Measurements from ENCODE around the gene BEGAIN.
"Not testable (repeated sequence)": the region's sequence is repeated elsewhere in the genome, so short reads cannot be mapped to it uniquely, and the experiment has no call there.

The BEGAIN gene

DNA sequence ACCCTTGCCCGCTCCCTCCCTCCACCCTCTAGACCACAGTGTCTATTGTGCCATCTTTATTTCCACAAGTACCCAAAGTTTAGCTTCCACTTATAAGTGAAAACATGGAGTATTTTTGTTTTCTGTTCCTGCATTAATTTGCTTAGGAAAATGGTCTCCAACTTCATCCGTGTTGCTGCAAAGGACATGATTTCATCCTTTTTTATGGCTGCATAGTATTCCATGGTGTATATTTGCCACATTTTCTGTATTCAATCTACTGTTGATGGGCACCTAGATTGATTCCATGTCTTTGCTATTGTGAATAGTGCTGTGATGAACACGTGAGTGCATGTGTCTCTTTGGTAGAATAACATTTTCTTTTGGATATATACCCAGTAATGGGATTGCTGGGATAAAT lies 81.2 kb downstream of the BEGAIN start:
- H3K9me3 ChIP-seq (ENCODE audit: control insufficient read depth, low read length); H3K27ac ChIP-seq (ENCODE audit: insufficient read depth, low read depth, low read length, poor library complexity, severe bottlenecking); H3K36me3 ChIP-seq (ENCODE audit: control insufficient read depth, insufficient read depth, low read length); H3K27me3 ChIP-seq (ENCODE audit: control insufficient read depth, insufficient read depth, low read length, poor library complexity, severe bottlenecking); H3K4me3 ChIP-seq (ENCODE audit: insufficient read depth, low read depth, low read length); H3K4me1 ChIP-seq (ENCODE audit: control insufficient read depth, insufficient read depth, low read length): not testable (repeated sequence)
- WGBS, 2 experiments, result 93 to 95% methylated on average over 3 of the region's 3 CpGs

- H3K4me3 ChIP-seq (ENCODE audit: insufficient read depth, low read depth, low read length), result no peak overlapping the region
- H3K27me3 ChIP-seq (ENCODE audit: control insufficient read depth, insufficient read depth, low read length, poor library complexity, severe bottlenecking), result no peaks in the 10 kb centered on the region
- 85 to 92% methylated on average over 3 of the region's 3 CpGs for WGBS, 2 experiments
- no peak overlapping the region for H3K27ac ChIP-seq (ENCODE audit: insufficient read depth, low read depth, low read length, poor library complexity, severe bottlenecking)
- no peaks in the 10 kb centered on the region for H3K4me1 ChIP-seq (ENCODE audit: control insufficient read depth, insufficient read depth, low read length)
- H3K36me3 ChIP-seq (ENCODE audit: control insufficient read depth, insufficient read depth, low read length), result no peaks in the 10 kb centered on the region
- no peaks in the 10 kb centered on the region for H3K9me3 ChIP-seq (ENCODE audit: control insufficient read depth, low read length)
Observed at GRCh38 chr14:100504372-100505078, 82.7 kb downstream of the BEGAIN start.

- Histone ChIP-seq H3K27ac (ENCODE audit: insufficient read depth, low read depth, low read length, poor library complexity, severe bottlenecking) (no peak overlapping the region), H3K4me1 (ENCODE audit: control insufficient read depth, insufficient read depth, low read length) (no peaks in the 10 kb centered on the region), H3K36me3 (ENCODE audit: control insufficient read depth, insufficient read depth, low read length) (no peaks in the 10 kb centered on the region), H3K9me3 (ENCODE audit: control insufficient read depth, low read length) (no peaks in the 10 kb centered on the region), H3K4me3 (ENCODE audit: insufficient read depth, low read depth, low read length) (no peak overlapping the region), H3K27me3 (ENCODE audit: control insufficient read depth, insufficient read depth, low read length, poor library complexity, severe bottlenecking) (no peaks in the 10 kb centered on the region)
- 91% methylated on average over 7 of the region's 7 CpGs for WGBS, 2 experiments
Observed at GRCh38 chr14:100503251-100503650, 84.0 kb downstream of the BEGAIN start.

GRCh38 chr14:100502622-100503220 lies 84.5 kb downstream of the BEGAIN start:
- no peaks in the 10 kb centered on the region for H3K4me1 ChIP-seq (ENCODE audit: control insufficient read depth, insufficient read depth, low read length)
- WGBS, 2 experiments, result 89 to 91% methylated on average over 10 of the region's 10 CpGs
- no peaks in the 10 kb centered on the region for H3K27me3 ChIP-seq (ENCODE audit: control insufficient read depth, insufficient read depth, low read length, poor library complexity, severe bottlenecking)
- H3K4me3 ChIP-seq (ENCODE audit: insufficient read depth, low read depth, low read length), result no peak overlapping the region
- H3K27ac ChIP-seq (ENCODE audit: insufficient read depth, low read depth, low read length, poor library complexity, severe bottlenecking), result no peak overlapping the region
- H3K9me3 ChIP-seq (ENCODE audit: control insufficient read depth, low read length), result no peaks in the 10 kb centered on the region
- H3K36me3 ChIP-seq (ENCODE audit: control insufficient read depth, insufficient read depth, low read length), result no peaks in the 10 kb centered on the region

GRCh38 chr14:100500128-100500527 lies 87.1 kb downstream of the BEGAIN start:
- Histone ChIP-seq H3K36me3 (ENCODE audit: control insufficient read depth, insufficient read depth, low read length) (no peaks in the 10 kb centered on the region), H3K4me1 (ENCODE audit: control insufficient read depth, insufficient read depth, low read length) (no peaks in the 10 kb centered on the region), H3K27ac (ENCODE audit: insufficient read depth, low read depth, low read length, poor library complexity, severe bottlenecking) (no peak overlapping the region), H3K9me3 (ENCODE audit: control insufficient read depth, low read length) (no peaks in the 10 kb centered on the region), H3K4me3 (ENCODE audit: insufficient read depth, low read depth, low read length) (no peak overlapping the region), H3K27me3 (ENCODE audit: control insufficient read depth, insufficient read depth, low read length, poor library complexity, severe bottlenecking) (no peaks in the 10 kb centered on the region)
- WGBS, 2 experiments, result 93 to 94% methylated on average over 9 of the region's 9 CpGs

- no peaks in the 10 kb centered on the region for H3K27me3 ChIP-seq (ENCODE audit: control insufficient read depth, insufficient read depth, low read length, poor library complexity, severe bottlenecking)
- H3K27ac ChIP-seq (ENCODE audit: insufficient read depth, low read depth, low read length, poor library complexity, severe bottlenecking), result no peak overlapping the region
- H3K4me1 ChIP-seq (ENCODE audit: control insufficient read depth, insufficient read depth, low read length), result no peaks in the 10 kb centered on the region
- WGBS, 2 experiments, result 88 to 94% methylated on average over 9 of the region's 9 CpGs
- no peaks in the 10 kb centered on the region for H3K9me3 ChIP-seq (ENCODE audit: control insufficient read depth, low read length)
- H3K4me3 ChIP-seq (ENCODE audit: insufficient read depth, low read depth, low read length), result no peak overlapping the region
- no peaks in the 10 kb centered on the region for H3K36me3 ChIP-seq (ENCODE audit: control insufficient read depth, insufficient read depth, low read length)
Observed at GRCh38 chr14:100498068-100498467, 89.1 kb downstream of the BEGAIN start.

DNA sequence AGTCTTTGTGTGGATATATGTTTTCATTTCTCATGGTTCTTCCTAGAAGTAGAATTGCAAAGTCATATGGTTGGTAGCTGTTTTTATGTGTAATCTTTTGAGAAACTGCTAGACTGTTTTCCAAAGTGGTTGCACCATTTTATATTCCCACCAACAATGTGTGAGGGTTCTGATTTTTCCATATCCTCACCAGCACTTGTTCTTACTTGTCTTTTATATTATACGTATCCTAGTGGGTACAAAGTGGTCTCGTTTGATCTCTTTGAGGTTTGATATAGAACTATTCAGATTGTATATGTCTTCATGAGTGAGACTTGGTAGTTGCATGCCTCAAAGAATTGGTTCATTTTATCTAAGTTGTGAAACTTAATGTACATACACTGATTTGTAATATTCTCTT lies 91.3 kb downstream of the BEGAIN start:
- Histone ChIP-seq H3K4me3 (ENCODE audit: insufficient read depth, low read depth, low read length) (no peak overlapping the region), H3K9me3 (ENCODE audit: control insufficient read depth, low read length) (no peaks in the 10 kb centered on the region), H3K4me1 (ENCODE audit: control insufficient read depth, insufficient read depth, low read length) (no peaks in the 10 kb centered on the region), H3K36me3 (ENCODE audit: control insufficient read depth, insufficient read depth, low read length) (no peaks in the 10 kb centered on the region), H3K27ac (ENCODE audit: insufficient read depth, low read depth, low read length, poor library complexity, severe bottlenecking) (no peak overlapping the region), H3K27me3 (ENCODE audit: control insufficient read depth, insufficient read depth, low read length, poor library complexity, severe bottlenecking) (no peaks in the 10 kb centered on the region)
- 92 to 100% methylated on average over 2 of the region's 2 CpGs for WGBS, 2 experiments

DNA sequence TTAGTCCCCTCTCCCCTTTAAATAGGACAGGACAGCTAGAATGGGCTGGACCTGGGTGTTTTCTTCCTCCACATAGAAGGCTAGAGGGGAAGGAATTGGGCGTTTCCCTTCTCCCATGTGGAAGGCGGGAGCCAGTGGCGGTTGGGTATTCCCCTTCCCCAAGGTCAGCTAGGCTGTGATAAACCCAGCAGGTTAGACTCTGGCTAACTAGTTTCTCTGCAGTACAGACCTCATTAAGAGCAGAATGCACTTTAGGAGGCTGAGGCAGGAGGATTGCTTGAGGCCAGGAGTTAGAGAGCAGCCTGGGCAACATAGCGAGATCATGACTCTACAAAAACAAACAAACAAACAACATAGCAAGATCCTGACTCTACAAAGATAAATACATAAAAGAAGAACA lies 92.6 kb downstream of the BEGAIN start:
- no peak overlapping the region for H3K27ac ChIP-seq (ENCODE audit: insufficient read depth, low read depth, low read length, poor library complexity, severe bottlenecking)
- no peaks in the 10 kb centered on the region for H3K4me1 ChIP-seq (ENCODE audit: control insufficient read depth, insufficient read depth, low read length)
- H3K36me3 ChIP-seq (ENCODE audit: control insufficient read depth, insufficient read depth, low read length), result no peaks in the 10 kb centered on the region
- no peak overlapping the region for H3K4me3 ChIP-seq (ENCODE audit: insufficient read depth, low read depth, low read length)
- no peaks in the 10 kb centered on the region for H3K9me3 ChIP-seq (ENCODE audit: control insufficient read depth, low read length)
- WGBS, 2 experiments, result 90 to 99% methylated on average over 3 to 4 of the region's 4 CpGs
- H3K27me3 ChIP-seq (ENCODE audit: control insufficient read depth, insufficient read depth, low read length, poor library complexity, severe bottlenecking), result no peaks in the 10 kb centered on the region

GRCh38 chr14:100490252-100490651 lies 97.0 kb downstream of the BEGAIN start:
- H3K4me1 ChIP-seq (ENCODE audit: control insufficient read depth, insufficient read depth, low read length), result no peaks in the 10 kb centered on the region
- H3K27me3 ChIP-seq (ENCODE audit: control insufficient read depth, insufficient read depth, low read length, poor library complexity, severe bottlenecking), result no peaks in the 10 kb centered on the region
- no peaks in the 10 kb centered on the region for H3K9me3 ChIP-seq (ENCODE audit: control insufficient read depth, low read length)
- no peak overlapping the region for H3K4me3 ChIP-seq (ENCODE audit: insufficient read depth, low read depth, low read length)
- no peaks in the 10 kb centered on the region for H3K36me3 ChIP-seq (ENCODE audit: control insufficient read depth, insufficient read depth, low read length)
- 87 to 95% methylated on average over 4 of the region's 4 CpGs for WGBS, 2 experiments
- no peak overlapping the region for H3K27ac ChIP-seq (ENCODE audit: insufficient read depth, low read depth, low read length, poor library complexity, severe bottlenecking)

DNA sequence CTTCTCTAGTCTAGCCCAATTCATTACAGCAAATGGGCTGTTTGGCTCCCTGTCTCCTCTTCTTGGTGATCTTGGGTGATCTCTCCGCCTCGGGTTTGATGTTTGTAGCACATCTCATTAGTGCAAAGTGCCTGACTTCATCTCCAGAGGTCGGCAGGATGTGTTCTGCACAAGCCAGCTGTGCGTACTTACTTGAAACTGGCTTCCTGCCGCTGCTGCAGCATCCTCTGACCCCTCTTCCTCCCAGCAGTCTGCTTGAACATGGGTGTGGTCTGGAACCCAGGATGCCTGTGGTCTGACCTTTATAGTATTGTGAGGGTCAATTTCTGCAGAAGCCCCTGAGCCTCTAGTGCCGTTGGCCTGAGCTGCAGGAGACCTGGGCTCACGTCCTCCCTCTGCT lies 99.2 kb downstream of the BEGAIN start:
- Histone ChIP-seq H3K27me3 (ENCODE audit: control insufficient read depth, insufficient read depth, low read length, poor library complexity, severe bottlenecking) (no peaks in the 10 kb centered on the region), H3K27ac (ENCODE audit: insufficient read depth, low read depth, low read length, poor library complexity, severe bottlenecking) (no peak overlapping the region), H3K4me3 (ENCODE audit: insufficient read depth, low read depth, low read length) (no peak overlapping the region), H3K36me3 (ENCODE audit: control insufficient read depth, insufficient read depth, low read length) (no peaks in the 10 kb centered on the region), H3K9me3 (ENCODE audit: control insufficient read depth, low read length) (no peaks in the 10 kb centered on the region), H3K4me1 (ENCODE audit: control insufficient read depth, insufficient read depth, low read length) (no peaks in the 10 kb centered on the region)
- WGBS, 2 experiments, result 91 to 92% methylated on average over 7 of the region's 7 CpGs

All from ectodermal cell (in vitro differentiated cells).